NCI-H146 treated with DMSO at 0.1 percent for 48 hours (cell line): Measurements from ENCODE around the gene WNT8B.
A peak's percentile ranks its signal among the peaks of the same experiment; 100 is the strongest.

ENCODE experiments used
- DNase-seq: peaks from one replicate; lab custom pipeline; 2025; ENCODE audit not compliant: unreplicated experiment; lab: John Stamatoyannopoulos, UW

WNT8B gene

DNA sequence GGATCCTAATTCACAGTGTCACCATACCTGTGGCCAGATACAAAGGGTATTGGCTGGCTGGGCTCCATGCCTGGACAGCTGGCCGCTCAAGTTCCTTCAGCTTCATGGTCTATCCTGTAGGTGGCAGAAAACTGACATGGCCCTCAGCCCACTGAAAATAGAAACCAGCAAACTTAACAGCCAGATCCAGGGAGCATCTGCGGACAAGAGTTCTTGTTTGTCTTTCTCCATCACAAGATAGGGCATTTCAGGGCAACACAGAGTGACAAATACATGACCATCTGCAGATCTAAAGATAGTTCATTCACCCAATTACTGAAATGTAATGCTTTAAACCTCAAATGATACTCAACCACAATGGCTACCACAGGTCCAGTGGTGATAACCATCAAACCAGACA, 54.0 kb downstream of the WNT8B start:
- DNase-seq, result peak; percentile 1

DNA sequence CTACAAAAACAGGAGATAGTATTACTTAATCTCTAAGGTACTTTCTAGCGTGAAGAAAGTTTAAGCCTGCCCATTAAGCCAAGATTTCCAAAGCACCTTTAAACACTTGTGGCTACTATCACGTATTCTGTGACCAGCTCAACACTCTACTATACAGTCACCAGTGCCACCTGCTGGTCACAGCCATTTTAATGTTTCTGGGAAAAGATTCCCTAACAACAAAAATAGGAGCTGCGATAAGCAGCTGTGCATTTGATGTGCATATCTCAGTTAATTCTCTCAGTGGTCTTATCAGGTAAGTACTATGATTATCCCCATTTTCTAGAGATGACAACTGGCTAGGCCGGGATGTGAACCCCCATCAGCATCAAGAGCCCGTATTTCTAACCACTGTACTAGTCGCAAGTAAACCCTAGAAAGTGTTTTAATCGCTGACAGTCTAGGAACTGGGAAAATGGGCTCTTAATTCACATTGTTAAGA, 56.0 kb downstream of the WNT8B start:
- DNase-seq, result peak; percentile 13

GRCh38 chr10:100519311-100520051, 56.7 kb downstream of the WNT8B start, which contains the start of gene SEC31B:
Gene SEC31B, minus strand, starts transcription at chr10:100519861. Its CDS starts 2,909 bp downstream, at chr10:100516952.
- DNase-seq, result no peak

- no peak for DNase-seq
These were observed 58.0 kb downstream of the WNT8B start for GRCh38 chr10:100520811-100521210.

DNA sequence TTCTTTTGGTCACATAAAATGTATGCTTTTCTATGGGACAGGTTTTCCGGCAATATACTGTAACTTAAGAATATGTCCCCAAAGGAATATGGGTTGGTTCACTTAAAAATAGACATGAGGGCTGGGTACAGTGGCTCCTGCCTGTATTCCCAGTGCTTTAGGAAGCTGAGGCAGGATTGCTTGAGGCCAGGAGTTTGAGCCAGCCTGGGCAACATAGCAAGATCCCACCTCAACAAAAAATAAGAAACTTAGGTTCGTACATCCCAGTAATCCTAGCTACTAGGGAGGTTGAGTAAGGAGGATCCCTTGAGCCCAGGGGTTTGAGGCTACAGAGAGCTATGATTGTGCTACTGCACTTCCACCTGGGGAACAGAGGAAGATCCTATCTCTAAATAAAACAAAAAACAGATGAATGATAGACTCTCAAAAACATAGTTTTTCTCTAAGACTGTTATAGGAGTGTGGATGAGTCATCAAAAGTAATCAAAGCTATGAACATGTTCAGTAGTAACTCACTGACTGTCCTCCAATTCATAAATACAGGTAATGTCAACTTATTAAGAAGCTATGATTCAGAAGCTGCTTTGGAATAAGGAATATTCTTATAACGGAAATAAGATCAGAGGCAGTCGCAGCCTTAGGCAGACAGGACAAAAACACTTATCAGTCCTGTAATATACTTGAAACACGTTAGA, 59.4 kb downstream of the WNT8B start:
- DNase-seq, result no peak

GRCh38 chr10:100522945-100523344, 60.1 kb downstream of the WNT8B start:
- no peak for DNase-seq

DNA sequence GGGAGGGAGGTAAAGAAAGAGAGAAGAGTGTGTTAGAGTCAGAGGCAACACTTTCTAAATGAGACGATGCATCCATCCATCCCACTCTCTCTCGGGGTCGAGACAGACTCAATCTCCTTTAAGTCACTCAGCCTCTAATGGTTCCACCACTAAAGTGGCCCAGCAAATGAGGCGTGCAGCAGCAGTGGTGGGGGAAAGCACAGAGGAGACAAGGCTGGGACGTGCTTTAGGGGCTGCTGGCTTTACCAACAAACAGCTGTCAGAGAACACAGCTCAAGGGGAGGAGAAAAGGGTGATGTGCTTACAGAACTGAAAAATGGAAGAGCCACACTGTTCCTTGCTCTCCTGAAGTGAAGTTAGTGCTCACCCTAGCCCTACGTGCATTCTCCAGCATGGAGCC, 61.4 kb downstream of the WNT8B start:
- DNase-seq, result no peak

- no peak for DNase-seq
These were observed 61.8 kb downstream of the WNT8B start for GRCh38 chr10:100524638-100525037.

GRCh38 chr10:100528123-100528886, 65.5 kb downstream of the WNT8B start:
- no peak for DNase-seq

DNA sequence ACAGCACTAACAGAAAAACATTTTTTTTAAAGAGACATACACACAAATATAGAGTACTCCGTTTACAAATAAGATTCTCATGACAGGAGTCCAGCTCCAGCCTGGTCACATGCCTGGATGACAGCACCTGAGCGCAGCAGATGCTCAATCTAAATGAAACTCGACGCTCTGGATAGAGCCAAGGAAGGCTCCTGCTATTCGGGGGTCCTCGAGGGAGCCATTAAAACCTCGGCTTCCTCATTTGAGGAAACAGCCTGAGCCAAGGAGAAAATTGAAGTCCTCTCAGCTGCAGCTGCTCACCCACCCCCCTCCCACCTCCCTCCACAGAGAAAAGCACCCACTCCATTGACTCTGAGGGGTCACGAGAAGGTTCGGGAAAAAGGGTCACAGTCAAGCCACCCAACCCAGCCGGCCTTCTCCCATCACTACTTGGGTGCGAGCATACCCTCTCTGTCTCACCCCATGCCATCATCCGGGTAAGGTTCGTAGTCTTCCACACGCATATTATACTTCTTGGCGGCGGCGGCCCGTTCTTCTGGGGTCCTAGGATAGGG, 66.2 kb downstream of the WNT8B start:
- DNase-seq, result no peak

DNA sequence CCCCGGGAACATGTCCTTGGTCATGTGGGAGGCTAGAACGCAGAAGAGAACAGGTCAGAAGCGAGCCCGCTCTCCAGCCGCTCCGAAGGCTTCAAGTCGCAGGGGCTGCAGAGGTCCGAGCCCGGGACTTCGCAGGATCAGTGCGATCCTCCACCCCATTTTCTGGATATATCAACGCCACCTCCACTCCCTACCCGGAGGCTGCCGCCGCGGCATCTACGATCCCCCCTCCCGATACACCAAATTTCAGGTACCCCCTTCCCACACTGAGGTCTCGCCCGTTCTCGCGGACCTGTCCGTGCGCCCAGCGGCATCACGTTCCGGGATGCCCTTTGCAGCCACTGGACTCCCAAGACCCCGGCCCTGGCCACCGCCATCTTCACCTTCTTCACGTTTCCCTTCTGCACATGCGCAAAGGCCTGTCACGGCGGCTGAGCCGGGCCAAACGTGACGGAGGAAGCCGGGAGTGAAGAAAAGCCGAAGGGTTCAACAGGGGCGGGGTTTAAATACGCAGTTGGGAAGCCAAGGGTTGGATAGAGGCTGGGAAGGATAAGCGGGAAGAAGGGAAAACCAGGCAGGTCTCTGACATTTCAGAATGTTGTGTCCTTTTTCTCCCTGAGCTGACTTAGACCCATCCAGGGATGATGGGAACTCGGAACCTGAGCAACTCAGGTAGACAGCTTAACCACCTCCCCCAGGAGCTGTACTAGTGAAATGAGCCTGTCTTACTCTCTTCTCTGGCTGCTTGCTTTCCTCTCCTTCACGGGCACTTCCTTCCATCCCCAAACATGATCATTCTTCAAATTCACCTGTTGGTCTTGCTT, 66.9 kb downstream of the WNT8B start, which contains the start of gene NDUFB8:
Gene NDUFB8 (minus strand): TSS at position 397 of the 824 bp plus-strand sequence. CDS start 20 bp downstream, at position 377.
- DNase-seq, result peak; percentile 74

GRCh38 chr10:100531761-100532160, 69.0 kb downstream of the WNT8B start:
- DNase-seq, result no peak
